NT2/D1 (cell line): Measurements from ENCODE around the gene CAMK1D.

ENCODE experiments used
- YY1 ChIP-seq: IDR thresholded peaks from 2 replicates; pipeline ENCODE4 v1.6.1; 2011; ENCODE audit not compliant: insufficient read length, insufficient read depth
- ZNF274 ChIP-seq: IDR thresholded peaks from 2 replicates; pipeline ENCODE4 v1.6.1; 2011; ENCODE audit warnings: mild to moderate bottlenecking, low read depth, low read length

DNA sequence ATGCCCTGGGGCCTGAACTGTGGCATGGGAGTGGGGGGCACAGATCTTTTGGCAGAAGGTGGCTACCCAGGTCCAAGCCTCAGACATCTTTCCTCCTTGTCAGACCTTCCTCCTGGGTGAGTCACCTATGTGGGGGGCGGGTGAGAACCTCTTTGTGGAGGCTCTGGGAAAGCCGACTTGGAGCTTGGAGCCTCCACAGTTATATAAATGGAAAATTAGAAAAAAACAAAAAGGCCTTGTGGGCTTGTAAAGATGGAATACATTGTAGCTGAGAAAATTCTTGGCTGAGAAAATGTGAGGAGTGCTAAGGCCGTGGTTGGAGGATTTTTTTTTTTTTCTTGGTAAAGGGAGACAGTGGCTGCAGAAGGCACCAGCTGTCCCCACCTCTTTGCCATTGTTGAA is 359.7 kb downstream of the CAMK1D start:
- TF ChIP-seq YY1 (no peak), ZNF274 (no peak)
